ENCODE measurements around the gene BCAR3. TPM values are rescaled to one million over a fixed set of nuclear protein-coding genes. Genes with fewer than 3 reads are reported as not detected.

The BCAR3 gene
- total RNA-seq, 2 experiments from 2014 or later: 0.46 to 0.99 TPM

DNA sequence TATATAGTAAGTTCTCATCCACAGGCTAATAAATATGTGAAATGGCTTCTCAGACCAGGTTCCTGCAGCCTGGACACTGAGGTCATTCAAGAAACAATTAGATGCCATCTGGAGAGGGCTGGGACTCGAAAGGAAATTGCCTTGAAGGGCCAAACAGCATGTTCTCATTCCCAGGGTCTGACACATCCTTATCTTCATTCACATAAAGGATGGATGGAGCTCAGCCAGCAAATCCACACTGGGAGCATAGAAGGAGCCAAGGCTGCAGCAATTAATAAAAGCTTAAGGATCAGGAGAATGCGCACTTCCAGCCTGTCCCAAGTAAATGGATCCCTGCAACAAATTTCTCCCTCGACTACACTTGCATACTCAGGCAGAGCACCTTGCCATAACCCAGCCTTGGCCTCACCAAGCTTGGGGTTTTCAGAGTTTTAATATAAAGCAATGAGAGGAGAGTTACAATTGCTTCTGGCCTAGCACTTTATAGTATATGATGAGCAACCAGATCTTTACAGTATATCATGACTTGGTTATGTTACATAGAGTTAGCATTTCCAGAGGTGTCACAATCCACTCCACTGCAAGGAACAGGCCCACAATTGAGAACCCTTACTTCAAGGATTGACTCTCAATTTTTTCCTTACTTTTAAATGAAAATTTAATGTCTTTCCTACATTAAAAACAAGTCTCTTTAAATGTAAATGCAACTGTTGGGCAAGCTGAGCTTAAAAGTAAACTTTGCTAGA is 55.9 kb downstream of the BCAR3 start:
- CTCF ChIA-PET: interaction anchor here (2.5 kb wide), 1 partner anchor 218 kb away, joined by 9 read pairs; no protein-coding TSS in a partner anchor
- POLR2A ChIA-PET: no interaction called here

DNA sequence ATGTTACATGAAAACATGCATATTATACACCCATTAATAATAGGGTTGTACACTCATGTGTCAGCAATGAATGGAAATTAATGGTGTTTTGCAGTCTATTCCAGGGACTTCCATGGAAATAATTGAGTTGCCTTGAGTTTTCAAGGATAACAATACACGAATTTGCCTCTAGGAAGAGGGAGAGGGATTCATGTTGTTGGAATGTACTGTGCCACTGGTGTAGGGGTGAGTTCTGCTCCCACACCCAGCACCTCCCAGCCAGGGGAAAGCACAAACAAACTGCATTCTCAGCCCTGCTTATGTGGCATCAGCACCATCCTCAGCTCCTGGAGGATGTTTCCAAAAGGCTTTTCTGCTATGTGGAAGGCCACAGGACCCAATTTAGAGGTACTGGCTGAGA is 57.8 kb downstream of the BCAR3 start:
- CTCF ChIA-PET: interaction anchor here (1.1 kb wide), 1 partner anchor 191 kb away, joined by 3 read pairs; no protein-coding TSS in a partner anchor
- POLR2A ChIA-PET: no interaction called here

- POLR2A ChIA-PET: no interaction called here
- CTCF ChIA-PET: interaction anchor here (1.1 kb wide), 1 partner anchor 192 kb away, joined by 3 read pairs; no protein-coding TSS in a partner anchor
Observed at GRCh38 chr1:93623436-93623835, 58.2 kb downstream of the BCAR3 start.

DNA sequence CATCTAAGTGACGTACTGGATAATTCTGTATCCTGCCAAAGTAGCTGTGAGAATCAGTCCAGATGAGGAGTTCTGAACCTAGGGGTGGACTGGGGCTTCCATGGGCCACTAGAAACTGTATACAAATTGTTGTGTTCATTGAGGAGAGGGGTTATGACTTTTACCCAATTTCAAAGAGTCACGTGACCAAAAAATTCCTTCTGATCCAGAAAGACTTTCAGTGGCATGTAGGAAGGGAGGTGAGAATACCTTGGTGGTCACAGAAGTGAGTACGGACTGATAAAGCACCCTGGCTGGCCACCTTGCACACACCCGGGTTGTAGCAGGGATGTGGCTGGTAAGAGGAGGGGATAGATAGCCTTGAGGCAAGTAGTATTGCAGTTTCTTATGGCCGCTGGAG is 60.4 kb downstream of the BCAR3 start:
- ChIA-PET CTCF (interaction anchor here (0.9 kb wide), 1 partner anchor 13 kb away, joined by 3 read pairs; no protein-coding TSS in a partner anchor), POLR2A (no interaction called here)

DNA sequence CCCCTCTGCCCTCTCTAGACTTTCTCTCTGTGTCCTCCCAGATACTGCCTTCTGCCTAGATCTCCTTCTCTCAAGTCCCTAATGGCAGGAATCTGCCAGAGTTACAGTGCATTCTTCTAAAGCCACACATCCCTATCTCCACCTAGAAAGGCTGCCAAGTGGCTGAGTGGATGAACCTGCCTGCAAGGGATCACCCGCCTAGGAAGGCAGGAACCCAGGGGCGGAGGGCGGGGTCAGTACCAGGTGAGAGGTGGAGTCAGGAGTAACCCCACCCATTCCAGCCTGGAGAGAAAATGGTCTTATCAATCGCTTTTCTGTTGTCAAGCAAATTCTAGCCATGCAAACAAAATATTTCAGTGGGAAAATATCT is 60.8 kb downstream of the BCAR3 start:
- CTCF ChIA-PET: interaction anchor here (1.2 kb wide), 1 partner anchor 230 kb away, joined by 3 read pairs; no protein-coding TSS in a partner anchor
- POLR2A ChIA-PET: no interaction called here

DNA sequence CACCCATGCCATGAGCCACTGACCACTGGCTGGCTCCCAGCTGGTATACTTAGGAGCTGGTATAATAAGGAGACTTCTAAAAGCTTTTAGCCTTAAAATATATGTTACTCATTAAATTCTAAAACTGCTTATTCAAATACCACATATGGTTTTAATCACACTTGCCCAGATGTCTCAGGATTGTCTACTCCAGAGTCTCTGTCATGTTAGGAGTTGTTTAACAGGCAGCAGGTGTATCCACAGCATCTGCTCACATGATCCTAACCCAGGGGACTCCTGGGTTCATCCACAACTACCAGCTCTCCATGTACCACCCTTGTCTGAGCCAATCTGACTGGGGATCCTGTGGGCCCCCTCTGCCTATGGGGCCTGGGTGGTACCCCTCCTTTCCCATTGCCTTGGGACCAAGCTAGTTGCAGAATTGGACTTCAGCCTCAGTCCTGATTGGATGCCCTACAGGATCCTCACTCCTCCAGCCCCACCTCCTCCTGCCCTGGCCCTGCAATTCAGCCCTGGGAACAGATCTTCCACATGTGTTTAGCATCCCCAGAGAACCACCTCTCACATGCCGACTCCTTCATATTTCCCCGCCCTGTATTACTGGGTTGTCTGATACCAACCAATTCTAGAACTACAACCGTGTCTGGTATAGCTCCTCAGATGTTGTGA is 61.3 kb downstream of the BCAR3 start:
- CTCF ChIA-PET: interaction anchor here (1.1 to 1.4 kb wide), 4 partner anchors 9 to 230 kb away, joined by 3 to 4 read pairs (median 4); no protein-coding TSS in a partner anchor
- POLR2A ChIA-PET: no interaction called here

DNA sequence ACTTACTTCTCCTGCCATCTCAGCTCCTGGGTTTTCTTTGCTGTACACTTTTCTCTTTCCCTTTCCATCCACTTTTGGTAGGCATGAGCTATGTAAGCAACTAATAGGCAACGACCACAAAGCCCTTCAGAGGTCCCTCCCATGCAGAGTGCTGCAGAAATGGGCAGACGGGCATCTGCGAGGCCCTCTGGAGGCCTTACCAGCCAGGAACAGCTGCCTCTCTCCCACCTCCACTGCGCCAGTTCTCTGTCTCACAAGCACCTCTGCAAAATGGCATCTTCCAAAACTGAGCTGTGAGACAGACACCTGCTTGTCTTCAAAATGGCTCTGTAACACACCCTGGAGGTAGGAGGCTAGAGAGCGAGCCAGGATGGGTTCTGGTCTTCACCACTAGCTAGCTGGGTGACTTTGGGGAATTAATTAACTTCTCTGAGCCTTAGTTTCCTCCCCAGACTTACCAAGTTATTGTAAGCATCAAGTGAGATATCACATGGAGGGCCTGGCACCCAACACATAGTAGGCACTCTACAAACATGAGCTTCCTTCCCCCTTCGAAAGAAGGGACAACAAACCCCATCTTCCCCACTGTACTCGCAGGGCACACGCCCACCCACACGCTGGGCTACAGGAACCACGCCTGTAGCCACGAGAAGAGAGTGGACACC is 62.0 kb downstream of the BCAR3 start:
- CTCF ChIA-PET: interaction anchor here (1.1 to 1.7 kb wide), 5 partner anchors 9 to 231 kb away, joined by 3 to 8 read pairs (median 4); no protein-coding TSS in a partner anchor
- POLR2A ChIA-PET: no interaction called here

DNA sequence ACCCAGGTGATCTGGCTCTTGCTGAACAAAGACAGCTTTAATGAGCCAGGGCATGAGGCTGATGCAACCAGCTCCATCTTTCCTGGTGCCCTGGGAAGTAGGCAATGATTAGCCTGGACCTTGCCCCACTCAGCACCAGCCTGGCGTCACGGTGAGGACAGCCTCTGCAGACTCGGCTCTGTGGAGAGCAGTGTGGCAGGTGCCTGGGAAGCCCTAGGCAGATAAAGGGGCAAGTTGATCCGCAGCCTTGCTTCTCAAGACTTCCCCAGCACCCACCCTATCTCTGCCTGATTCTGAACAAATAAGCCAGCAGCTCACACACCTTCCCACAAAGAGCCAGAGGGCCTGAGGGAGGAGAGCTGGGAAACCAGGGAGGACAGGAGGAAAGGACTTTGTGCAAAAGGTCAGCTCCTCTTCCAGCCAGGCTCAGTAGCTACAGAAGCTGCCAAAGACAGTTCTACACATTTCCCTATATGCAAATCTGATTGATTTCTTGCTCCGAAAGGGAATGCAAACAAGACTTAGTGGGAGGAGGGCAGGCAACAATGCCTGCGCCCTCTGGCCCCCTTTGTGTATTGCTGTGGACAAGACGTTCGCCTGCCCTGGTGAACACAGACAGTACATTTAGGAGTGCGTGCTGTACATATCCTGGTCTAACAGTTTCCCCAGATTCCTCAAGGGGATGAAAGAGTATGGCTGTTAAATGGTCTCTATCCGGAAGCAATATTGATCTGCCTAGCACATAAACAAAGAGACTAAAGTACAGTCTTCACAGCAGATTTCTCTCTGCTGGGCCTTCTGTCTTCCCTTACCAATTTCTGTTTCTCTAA is 63.8 kb downstream of the BCAR3 start:
- CTCF ChIA-PET: interaction anchor here (1.1 to 1.7 kb wide), 2 partner anchors 11 to 196 kb away, joined by 3 to 8 read pairs; no protein-coding TSS in a partner anchor
- POLR2A ChIA-PET: no interaction called here

DNA sequence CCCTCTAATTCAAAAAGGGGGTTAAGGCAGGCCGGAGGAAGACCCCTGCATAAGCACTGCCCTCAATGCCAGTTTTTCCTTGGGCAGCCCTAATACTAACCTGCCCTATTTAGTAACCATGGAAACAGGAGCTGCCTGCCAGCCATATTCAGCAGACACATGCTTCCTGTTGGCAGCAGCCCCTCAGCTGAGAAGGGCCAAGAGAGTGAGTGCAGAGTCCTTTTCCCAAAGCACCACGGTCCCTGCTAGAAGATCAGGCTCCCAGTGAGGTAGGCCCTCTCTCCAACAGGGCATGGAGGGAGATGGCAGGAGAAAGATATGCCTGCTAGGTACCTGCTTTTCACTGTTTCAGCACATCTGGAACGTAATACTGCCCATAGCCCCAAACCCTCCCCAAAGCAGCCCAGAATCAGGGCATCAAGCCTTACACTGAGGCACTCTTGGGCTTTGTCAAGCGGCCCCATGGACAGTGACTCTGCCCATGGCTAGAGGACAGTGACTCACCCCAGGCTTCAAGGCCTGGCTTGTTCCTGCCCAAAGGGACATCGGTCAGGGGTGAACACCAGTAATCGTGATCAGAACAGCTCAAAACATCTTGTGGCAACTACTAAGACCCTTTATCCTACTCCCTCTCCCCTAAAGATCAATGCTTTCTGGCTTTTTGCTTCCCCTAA is 64.5 kb downstream of the BCAR3 start:
- CTCF ChIA-PET: interaction anchor here (0.9 to 1.1 kb wide), 2 partner anchors 197 to 227 kb away, joined by 3 read pairs; no protein-coding TSS in a partner anchor

GRCh38 chr1:93616221-93616995 is 65.2 kb downstream of the BCAR3 start:
- ChIA-PET POLR2A (no interaction called here), CTCF (interaction anchor here (0.8 to 1.2 kb wide), 3 partner anchors 9 to 228 kb away, joined by 3 to 5 read pairs (median 3); no protein-coding TSS in a partner anchor)

More for the DNA sequence above, 64.5 kb downstream of the BCAR3 start:
- POLR2A ChIA-PET: no interaction called here

GRCh38 chr1:93615582-93616150 is 66.0 kb downstream of the BCAR3 start:
- POLR2A ChIA-PET: interaction anchor here (0.6 kb wide), 1 partner anchor 68 kb away, joined by 3 read pairs; no protein-coding TSS in a partner anchor
- CTCF ChIA-PET: interaction anchor here (0.8 to 1.2 kb wide), 2 partner anchors 8 to 198 kb away, joined by 3 to 5 read pairs; no protein-coding TSS in a partner anchor

- ChIA-PET CTCF (interaction anchor here (0.8 kb wide), 1 partner anchor 199 kb away, joined by 3 read pairs; no protein-coding TSS in a partner anchor), POLR2A (interaction anchor here (0.6 kb wide), 2 partner anchors 68 to 73 kb away, joined by 3 to 4 read pairs; no protein-coding TSS in a partner anchor)
Observed at GRCh38 chr1:93614986-93615581, 66.6 kb downstream of the BCAR3 start.

GRCh38 chr1:93614541-93614940 is 67.1 kb downstream of the BCAR3 start:
- CTCF ChIA-PET: no interaction called here
- POLR2A ChIA-PET: interaction anchor here (0.6 kb wide), 1 partner anchor 72 kb away, joined by 4 read pairs; no protein-coding TSS in a partner anchor

DNA sequence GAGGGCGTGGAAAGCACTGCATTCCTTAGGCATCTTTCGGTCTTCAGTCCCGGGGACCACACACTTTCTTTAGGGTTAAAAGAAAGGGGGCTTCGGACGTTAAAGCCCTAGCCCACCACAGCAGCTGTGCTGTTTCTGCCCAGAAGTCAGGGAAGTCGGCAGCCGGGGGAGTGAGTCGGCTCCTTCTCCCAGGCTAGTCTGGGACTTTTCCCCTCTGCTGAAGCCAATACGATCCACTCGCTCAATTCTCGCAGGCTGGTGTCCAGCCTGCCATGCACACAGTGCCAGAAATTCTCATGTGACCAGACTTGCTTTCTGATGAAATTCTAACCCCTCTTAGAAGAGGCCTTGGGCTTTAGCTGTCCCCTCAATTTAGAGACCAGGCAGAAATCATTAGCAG is 67.7 kb downstream of the BCAR3 start:
- POLR2A ChIA-PET: no interaction called here
- CTCF ChIA-PET: interaction anchor here (1.3 kb wide), 1 partner anchor 15 kb away, joined by 3 read pairs; no protein-coding TSS in a partner anchor

GRCh38 chr1:93612510-93612909 is 69.1 kb downstream of the BCAR3 start:
- ChIA-PET CTCF (no interaction called here), POLR2A (no interaction called here)

GRCh38 chr1:93611668-93612067 is 70.0 kb downstream of the BCAR3 start:
- ChIA-PET POLR2A (no interaction called here), CTCF (no interaction called here)

GRCh38 chr1:93609536-93609935 is 72.1 kb downstream of the BCAR3 start:
- CTCF ChIA-PET: interaction anchor here (1.4 kb wide), 1 partner anchor 20 kb away, joined by 5 read pairs; no protein-coding TSS in a partner anchor
- POLR2A ChIA-PET: interaction anchor here (1.8 kb wide), 1 partner anchor 236 kb away, joined by 8 read pairs; no protein-coding TSS in a partner anchor
